GM18873 (cell line): ENCODE data around the gene MYH7B.

Experiments used
- ATAC-seq: cut with Tn5 transposase; IDR thresholded peaks from one replicate; pipeline ENCODE4 v1.9.1; 2021; ENCODE audit warnings: mild to moderate bottlenecking, moderate library complexity, moderate number of reproducible peaks; ENCODE audit not compliant: unreplicated experiment, low FRiP score

The MYH7B gene

DNA sequence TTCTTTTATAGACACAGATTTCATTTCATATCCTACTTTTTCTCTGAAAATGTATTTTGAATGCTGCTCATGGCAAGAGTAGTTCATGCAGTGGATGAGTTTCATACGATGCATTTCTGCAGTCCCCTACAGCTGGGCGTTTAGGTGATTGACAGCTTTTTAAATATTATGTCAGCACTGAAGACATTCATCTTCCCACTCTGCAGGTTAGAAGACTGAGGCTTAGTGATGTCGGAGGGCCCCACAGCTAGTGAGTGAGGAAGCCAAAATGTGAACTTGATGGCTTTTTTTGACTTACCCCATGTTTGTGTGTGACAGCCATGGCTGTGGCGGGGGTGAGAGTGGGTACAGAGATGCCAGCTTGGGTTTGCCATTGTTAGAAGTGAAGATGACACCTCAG, 33.5 kb downstream of the MYH7B start:
- ATAC-seq: no peak

DNA sequence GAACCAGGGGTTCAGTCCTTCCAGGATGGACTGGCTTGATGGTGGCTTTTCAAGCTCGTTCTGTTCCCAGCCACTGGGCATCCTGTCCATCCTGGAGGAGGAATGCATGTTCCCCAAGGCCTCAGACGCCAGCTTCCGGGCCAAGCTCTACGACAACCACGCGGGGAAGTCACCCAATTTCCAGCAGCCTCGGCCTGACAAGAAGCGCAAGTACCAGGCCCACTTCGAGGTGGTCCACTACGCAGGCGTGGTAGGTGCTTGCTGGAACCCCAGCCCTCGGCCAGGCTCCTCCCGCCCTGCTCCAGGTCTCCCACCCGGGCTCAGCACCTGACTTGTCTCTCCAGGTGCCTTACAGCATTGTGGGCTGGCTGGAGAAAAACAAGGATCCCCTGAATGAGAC, 34.0 kb downstream of the MYH7B start:
- ATAC-seq: no peak

DNA sequence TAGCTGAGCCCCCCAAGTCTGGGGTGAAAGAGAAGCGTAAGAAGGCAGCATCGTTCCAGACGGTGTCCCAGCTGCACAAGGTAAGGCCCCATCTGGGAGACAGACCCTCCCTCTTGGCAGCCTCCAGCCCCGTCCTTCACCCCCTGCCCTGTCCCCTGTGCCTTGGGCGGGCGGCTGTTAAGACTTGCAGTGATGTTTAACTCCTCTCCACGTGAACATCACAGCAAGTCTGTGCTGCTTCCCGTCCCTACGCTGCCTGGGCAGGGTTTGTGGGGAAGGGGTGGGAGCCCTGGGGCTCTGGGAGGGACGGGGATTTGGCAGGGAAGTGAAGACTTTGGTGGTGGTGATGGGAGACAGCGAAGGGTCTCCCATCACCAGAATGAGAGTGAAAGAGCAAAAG, 34.6 kb downstream of the MYH7B start:
- ATAC-seq: no peak

- ATAC-seq: no peak
Observed at GRCh38 chr20:34990661-34991214, 35.1 kb downstream of the MYH7B start.

DNA sequence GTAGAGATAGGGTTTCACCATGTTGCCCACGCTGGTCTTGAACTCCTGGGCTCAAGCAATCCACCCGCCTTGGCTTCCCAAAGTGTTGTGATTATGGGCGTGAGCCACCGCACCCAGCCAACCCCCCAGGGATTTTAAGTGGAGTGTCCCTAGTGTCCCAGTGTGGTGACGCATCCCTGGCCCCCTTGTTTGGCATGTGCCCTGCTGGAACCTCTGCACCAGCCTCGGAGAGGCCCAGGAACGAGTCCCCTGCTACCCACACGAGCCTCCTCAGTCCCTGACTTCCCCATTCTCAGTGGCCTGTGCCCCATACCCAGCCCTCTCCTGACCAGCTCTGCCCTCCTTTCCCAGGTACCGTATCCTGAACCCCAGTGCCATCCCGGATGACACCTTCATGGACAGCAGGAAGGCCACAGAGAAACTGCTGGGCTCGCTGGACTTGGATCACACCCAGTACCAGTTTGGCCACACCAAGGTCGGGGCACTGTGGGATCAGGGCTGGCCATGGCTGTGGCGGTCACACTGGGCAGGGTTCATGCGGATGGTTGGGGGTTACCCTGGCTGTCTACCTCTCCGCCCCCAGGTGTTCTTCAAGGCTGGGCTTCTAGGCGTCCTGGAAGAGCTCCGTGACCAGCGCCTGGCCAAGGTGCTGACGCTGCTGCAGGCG, 37.2 kb downstream of the MYH7B start:
- ATAC-seq: no peak

- ATAC-seq: no peak
Observed at GRCh38 chr20:34993941-34994508, 38.4 kb downstream of the MYH7B start.

- no peak for ATAC-seq
Observed at GRCh38 chr20:34994509-34995131, 39.0 kb downstream of the MYH7B start.

DNA sequence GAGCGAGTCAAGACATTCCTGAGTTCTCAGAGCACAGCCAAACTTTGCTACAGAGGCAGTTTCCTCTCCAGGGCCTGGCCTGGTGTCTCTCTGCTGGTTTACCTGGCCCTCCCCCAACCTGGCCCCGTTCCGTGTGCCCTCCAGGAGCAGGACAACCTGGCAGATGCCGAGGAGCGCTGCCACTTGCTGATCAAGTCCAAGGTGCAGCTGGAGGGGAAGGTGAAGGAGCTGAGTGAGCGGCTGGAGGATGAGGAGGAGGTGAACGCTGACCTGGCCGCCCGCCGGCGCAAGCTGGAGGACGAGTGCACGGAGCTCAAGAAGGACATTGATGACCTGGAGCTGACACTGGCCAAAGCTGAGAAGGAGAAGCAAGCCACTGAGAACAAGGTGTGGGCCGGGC, 39.5 kb downstream of the MYH7B start:
- no peak for ATAC-seq

- ATAC-seq: no peak
Observed at GRCh38 chr20:34995696-34996095, 40.0 kb downstream of the MYH7B start.

GRCh38 chr20:34996243-34997028, 40.8 kb downstream of the MYH7B start:
- no peak for ATAC-seq

DNA sequence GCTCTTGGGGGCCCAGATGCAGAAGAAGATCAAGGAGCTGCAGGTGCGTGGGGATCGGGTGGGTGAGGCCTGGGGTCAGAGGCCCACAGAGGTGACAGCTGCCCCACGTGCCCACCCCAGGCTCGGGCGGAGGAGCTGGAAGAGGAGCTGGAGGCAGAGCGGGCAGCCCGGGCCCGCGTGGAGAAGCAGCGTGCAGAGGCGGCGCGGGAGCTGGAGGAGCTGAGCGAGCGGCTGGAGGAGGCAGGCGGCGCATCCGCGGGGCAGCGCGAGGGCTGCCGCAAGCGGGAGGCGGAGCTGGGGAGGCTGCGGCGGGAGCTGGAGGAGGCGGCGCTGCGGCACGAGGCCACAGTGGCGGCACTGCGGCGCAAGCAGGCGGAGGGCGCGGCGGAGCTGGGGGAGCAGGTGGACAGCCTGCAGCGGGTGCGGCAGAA, 41.5 kb downstream of the MYH7B start:
- ATAC-seq: no peak

DNA sequence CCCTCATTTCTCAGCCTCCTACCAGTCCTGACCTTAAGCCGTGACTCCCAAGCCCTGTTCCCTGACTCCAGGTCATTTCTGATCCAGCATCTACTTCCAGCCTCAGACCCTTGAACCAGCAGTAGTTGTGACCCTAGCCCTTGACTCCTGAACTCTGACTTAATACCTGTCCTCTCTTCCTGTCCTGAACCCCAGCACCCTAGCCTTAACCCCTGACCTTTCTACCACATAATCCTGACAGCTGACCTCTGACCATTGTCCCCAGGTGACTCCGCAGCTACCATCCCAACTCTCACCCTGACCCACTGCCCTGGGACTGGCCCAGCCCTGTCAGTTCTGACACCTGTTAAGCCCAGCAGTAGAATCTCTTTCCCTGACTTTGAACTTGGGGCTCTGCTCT, 42.1 kb downstream of the MYH7B start:
- ATAC-seq: no peak

- ATAC-seq: no peak
Observed at GRCh38 chr20:34998331-34998950, 42.8 kb downstream of the MYH7B start.

DNA sequence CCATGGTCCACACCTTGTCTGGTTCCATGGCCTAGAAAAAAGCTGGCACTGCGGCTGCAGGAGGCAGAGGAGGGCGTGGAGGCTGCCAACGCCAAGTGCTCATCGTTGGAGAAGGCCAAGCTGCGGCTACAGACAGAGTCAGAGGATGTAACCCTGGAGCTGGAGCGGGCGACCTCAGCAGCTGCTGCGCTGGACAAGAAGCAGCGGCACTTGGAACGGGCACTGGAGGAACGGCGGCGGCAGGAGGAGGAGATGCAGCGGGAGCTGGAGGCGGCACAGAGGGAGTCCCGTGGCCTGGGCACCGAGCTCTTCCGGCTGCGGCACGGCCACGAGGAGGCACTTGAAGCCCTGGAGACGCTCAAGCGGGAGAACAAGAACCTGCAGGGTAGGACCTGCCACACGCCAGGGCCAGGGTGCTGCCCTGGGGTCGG, 43.4 kb downstream of the MYH7B start:
- ATAC-seq: no peak

- no peak for ATAC-seq
Observed at GRCh38 chr20:34999782-35000181, 44.1 kb downstream of the MYH7B start.

DNA sequence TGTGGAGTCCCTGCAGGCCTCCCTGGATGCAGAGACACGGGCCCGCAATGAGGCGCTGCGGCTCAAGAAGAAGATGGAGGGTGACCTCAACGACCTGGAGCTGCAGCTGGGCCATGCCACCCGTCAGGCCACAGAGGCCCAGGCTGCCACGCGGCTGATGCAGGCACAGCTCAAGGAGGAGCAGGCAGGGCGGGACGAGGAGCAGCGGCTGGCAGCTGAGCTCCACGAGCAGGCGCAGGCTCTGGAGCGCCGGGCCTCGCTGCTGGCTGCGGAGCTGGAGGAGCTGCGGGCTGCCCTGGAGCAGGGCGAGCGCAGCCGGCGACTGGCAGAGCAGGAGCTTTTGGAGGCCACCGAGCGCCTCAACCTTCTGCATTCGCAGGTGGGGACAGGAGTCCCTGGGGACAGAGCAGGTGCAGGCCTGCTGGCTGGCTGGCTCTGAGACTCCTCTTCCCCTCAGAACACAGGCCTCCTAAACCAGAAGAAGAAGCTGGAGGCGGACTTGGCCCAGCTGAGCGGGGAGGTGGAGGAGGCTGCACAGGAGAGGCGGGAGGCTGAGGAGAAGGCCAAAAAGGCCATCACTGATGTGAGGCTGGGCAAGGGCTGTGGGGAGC, 44.7 kb downstream of the MYH7B start:
- no peak for ATAC-seq

DNA sequence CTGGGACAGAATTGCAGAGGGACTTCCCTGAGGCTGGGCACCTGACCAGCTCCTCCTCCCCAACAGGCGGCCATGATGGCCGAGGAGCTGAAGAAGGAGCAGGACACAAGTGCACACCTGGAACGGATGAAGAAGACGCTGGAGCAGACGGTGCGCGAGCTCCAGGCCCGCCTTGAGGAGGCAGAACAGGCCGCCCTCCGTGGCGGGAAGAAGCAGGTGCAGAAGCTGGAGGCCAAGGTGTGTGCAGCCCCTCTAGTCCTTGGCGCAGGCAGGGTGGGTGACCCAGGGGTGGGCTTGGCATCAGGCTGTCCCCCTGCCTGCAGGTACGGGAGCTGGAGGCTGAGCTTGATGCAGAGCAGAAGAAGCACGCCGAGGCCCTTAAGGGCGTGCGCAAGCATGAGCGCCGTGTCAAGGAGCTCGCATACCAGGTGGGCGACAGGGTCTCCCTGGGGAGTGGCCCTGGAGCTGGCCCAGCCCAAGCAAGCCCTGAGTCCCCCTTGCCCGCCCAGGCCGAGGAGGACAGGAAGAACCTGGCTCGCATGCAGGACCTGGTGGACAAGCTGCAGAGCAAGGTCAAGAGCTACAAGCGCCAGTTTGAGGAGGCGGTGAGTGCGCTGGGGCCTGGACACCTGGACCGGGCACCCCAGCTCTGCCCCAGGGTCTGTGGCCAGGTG, 45.4 kb downstream of the MYH7B start:
- no peak for ATAC-seq

GRCh38 chr20:35001596-35002362, 46.1 kb downstream of the MYH7B start:
- ATAC-seq: no peak
